GM19438 (cell line): Measurements from ENCODE around the gene TTC33.
"Not testable (repeated sequence)": the region's sequence is repeated elsewhere in the genome, so short reads cannot be mapped to it uniquely, and the experiment has no call there.

Experiments used
- ATAC-seq: cut with Tn5 transposase; IDR thresholded peaks from one replicate; pipeline ENCODE4 v1.9.1; 2021; ENCODE audit warnings: low read depth; ENCODE audit not compliant: unreplicated experiment

The TTC33 gene

GRCh38 chr5:40656091-40656490 lies 99.7 kb downstream of the TTC33 start:
- not testable (repeated sequence) for ATAC-seq

GRCh38 chr5:40655138-40655537 lies 100.6 kb downstream of the TTC33 start:
- no peak for ATAC-seq

- no peak for ATAC-seq
Observed at GRCh38 chr5:40654377-40654991, 101.3 kb downstream of the TTC33 start.

- ATAC-seq, result no peak
Observed at GRCh38 chr5:40653221-40654022, 102.3 kb downstream of the TTC33 start.

GRCh38 chr5:40652441-40653220 lies 103.1 kb downstream of the TTC33 start:
- ATAC-seq, result no peak

GRCh38 chr5:40651201-40651600 lies 104.6 kb downstream of the TTC33 start:
- no peak for ATAC-seq

- ATAC-seq, result no peak
Observed at GRCh38 chr5:40649463-40650030, 106.2 kb downstream of the TTC33 start.

- ATAC-seq, result no peak
Observed at GRCh38 chr5:40648150-40648549, 107.6 kb downstream of the TTC33 start.

GRCh38 chr5:40646266-40646665 lies 109.5 kb downstream of the TTC33 start:
- ATAC-seq, result no peak

GRCh38 chr5:40639531-40639930 lies 116.2 kb downstream of the TTC33 start:
- ATAC-seq, result not testable (repeated sequence)

- no peak for ATAC-seq
Observed at GRCh38 chr5:40634593-40634992, 121.2 kb downstream of the TTC33 start.

GRCh38 chr5:40634154-40634553 lies 121.6 kb downstream of the TTC33 start:
- no peak for ATAC-seq

GRCh38 chr5:40631236-40631635 lies 124.5 kb downstream of the TTC33 start:
- no peak for ATAC-seq

GRCh38 chr5:40630126-40630525 lies 125.6 kb downstream of the TTC33 start:
- ATAC-seq, result no peak

- no peak for ATAC-seq
Observed at GRCh38 chr5:40628407-40628806, 127.4 kb downstream of the TTC33 start.

- ATAC-seq, result no peak
Observed at GRCh38 chr5:40627706-40628105, 128.1 kb downstream of the TTC33 start.

GRCh38 chr5:40626801-40627200 lies 129.0 kb downstream of the TTC33 start:
- no peak for ATAC-seq

- no peak for ATAC-seq
Observed at GRCh38 chr5:40623480-40624420, 132.0 kb downstream of the TTC33 start.

GRCh38 chr5:40622463-40623252 lies 133.1 kb downstream of the TTC33 start:
- ATAC-seq, result no peak
